HepG2 (cell line): Measurements from ENCODE around the gene USP7. TPM values are rescaled to one million over a fixed set of nuclear protein-coding genes. Genes with fewer than 3 reads are reported as not detected.
A peak's percentile ranks its signal among the peaks of the same experiment; 100 is the strongest.

Experiments
- FOXP4 ChIP-seq: sonication (generic); formaldehyde crosslinking; IDR thresholded peaks from 2 replicates; pipeline ENCODE4 v1.4.0; 2020; ENCODE audit warnings: missing genetic modification reagents
- KDM1A ChIP-seq: IDR thresholded peaks from 2 replicates; pipeline ENCODE4 v1.6.1; 2016; ENCODE audit warnings: missing compliant biosample characterization
- KLF16 ChIP-seq, 2 experiments: sonication (generic) in 1 of 2; formaldehyde crosslinking in 1 of 2; IDR thresholded peaks; 2 replicates each; pipeline versions ENCODE4 v1.6.1 to v1.8.0; 2016 to 2023; ENCODE audit warnings: missing genetic modification reagents in 2 of 2, missing compliant biosample characterization in 1 of 2
- MAZ ChIP-seq, 2 experiments: sonication (generic) in 1 of 2; formaldehyde crosslinking in 1 of 2; IDR thresholded peaks; 2 replicates each; pipeline versions ENCODE4 v1.5.0 to v1.6.1; 2012 to 2020; ENCODE audit warnings: low read depth in 2 of 2, mild to moderate bottlenecking in 2 of 2, borderline replicate concordance in 1 of 2, improper control_type of control experiment in 1 of 2, low read length in 1 of 2, missing genetic modification reagents in 1 of 2, moderate library complexity in 1 of 2
- POGZ ChIP-seq: sonication (generic); formaldehyde crosslinking; IDR thresholded peaks from 2 replicates; pipeline ENCODE4 v1.4.0; 2020; ENCODE audit warnings: mild to moderate bottlenecking, missing genetic modification reagents
- RXRB ChIP-seq: IDR thresholded peaks from 2 replicates; pipeline ENCODE4 v1.6.1; 2016; ENCODE audit warnings: borderline replicate concordance, missing genetic modification reagents, missing compliant biosample characterization
- SCMH1 ChIP-seq: sonication (generic); formaldehyde crosslinking; IDR thresholded peaks from 2 replicates; pipeline ENCODE4 v1.9.0; 2021; ENCODE audit warnings: missing genetic modification reagents, mild to moderate bottlenecking, borderline replicate concordance
- SNRNP70 ChIP-seq: fragments of 200-400 bp; formaldehyde crosslinking; IDR thresholded peaks from 2 replicates; pipeline ENCODE4 v1.6.1; 2017; ENCODE audit warnings: mild to moderate bottlenecking, low read depth, low read length, moderate library complexity
- STAT6 ChIP-seq: sonication (generic); formaldehyde crosslinking; IDR thresholded peaks from 2 replicates; pipeline ENCODE4 v1.4.0; 2020; ENCODE audit warnings: missing genetic modification reagents, mild to moderate bottlenecking, borderline replicate concordance
- USF2 ChIP-seq, 2 experiments: sonication (generic) in 1 of 2; formaldehyde crosslinking in 1 of 2; IDR thresholded peaks; 2 replicates each; pipeline versions ENCODE4 v1.5.1 to v1.6.1; 2011 to 2020; ENCODE audit warnings: borderline replicate concordance in 1 of 2, low read depth in 1 of 2, low read length in 1 of 2, mild to moderate bottlenecking in 1 of 2, missing genetic modification reagents in 1 of 2, moderate library complexity in 1 of 2
- ZNF121 ChIP-seq: sonication (generic); formaldehyde crosslinking; IDR thresholded peaks from 2 replicates; pipeline ENCODE4 v1.5.0; 2020; ENCODE audit warnings: mild to moderate bottlenecking, missing genetic modification reagents
- ZNF34 ChIP-seq: sonication (generic); formaldehyde crosslinking; IDR thresholded peaks from 2 replicates; pipeline ENCODE4 v1.4.0; 2020; ENCODE audit warnings: mild to moderate bottlenecking, missing genetic modification reagents, borderline replicate concordance
- ZSCAN9 ChIP-seq: IDR thresholded peaks from 2 replicates; pipeline ENCODE4 v1.6.1; 2016; ENCODE audit warnings: borderline replicate concordance
- polyA plus RNA-seq, 8 experiments: library from polyadenylated mRNA; depleted of rRNA in 3 of 8; stranded (reverse) in 7 of 8; unstranded in 1 of 8; fragments of >200 nt; fragmentation: Illumina TruSeq in 4 of 8; extraction: Trizol in 4 of 8; gene quantifications; 2 replicates each; pipeline versions ENCODE4 v1.2.1 to v1.2.3, GENCODE V29; 2011 to 2016; ENCODE audit warnings: low read depth in 4 of 8, missing spikeins in 1 of 8, mixed read lengths in 1 of 8; ENCODE audit not compliant: insufficient read depth in 1 of 8
- total RNA-seq, 5 experiments: library from RNA; depleted of rRNA; stranded (reverse); fragments of >200 nt; fragmentation: Illumina TruSeq; extraction: Trizol; gene quantifications; 2 replicates each; pipeline ENCODE4 v1.2.3, GENCODE V29; 2016; ENCODE audit warnings: low read depth in 1 of 5

The USP7 gene
- total and polyA plus RNA-seq, 2 of the 13 experiments (the other 11 are each of a cell fraction or from before 2014, with no cell fraction given), result 52.5 to 173 TPM

GRCh38 chr16:8945626-8946296 lies 17.9 kb downstream of the USP7 start (continued):
- no peak for TF ChIP-seq USF2 (IDR thresholded peaks at IDR 0.05; ENCODE audit: low read depth, low read length)
- no peak for TF ChIP-seq USF2 (CRISPR knock-in tag; IDR thresholded peaks at IDR 0.05; ENCODE audit: borderline replicate concordance)
- no peak for TF ChIP-seq STAT6
- TF ChIP-seq RXRB (CRISPR knock-in tag), result no peak
- no peak for TF ChIP-seq MAZ (IDR thresholded peaks at IDR 0.05; ENCODE audit: borderline replicate concordance, low read depth, low read length)
- no peak for TF ChIP-seq MAZ (CRISPR knock-in tag; IDR thresholded peaks at IDR 0.05; ENCODE audit: low read depth)
- TF ChIP-seq POGZ (CRISPR knock-in tag), result no peak
- no peak for TF ChIP-seq KDM1A
- TF ChIP-seq ZNF34 (CRISPR knock-in tag), result no peak
- TF ChIP-seq ZSCAN9 (CRISPR knock-in tag), result no peak
- TF ChIP-seq SCMH1, result no peak
- peak; percentile 92 for TF ChIP-seq ZNF121 (CRISPR knock-in tag)
- no peak for TF ChIP-seq SNRNP70
- TF ChIP-seq KLF16 (CRISPR knock-in tag; IDR thresholded peaks at IDR 0.05), result no peak
- TF ChIP-seq FOXP4 (CRISPR knock-in tag), result 0 out of 2 replicates have a peak, but pooled peaks have one; percentile 13
